ENCODE measurements around the gene APOL6. TPM values are rescaled to one million over a fixed set of nuclear protein-coding genes. Genes with fewer than 3 reads are reported as not detected.
"Not testable (repeated sequence)": the region's sequence is repeated elsewhere in the genome, so short reads cannot be mapped to it uniquely, and the experiment has no call there.

Gene APOL6
- total RNA-seq, 1 donor from 2014 or later, result 53.8 TPM

DNA sequence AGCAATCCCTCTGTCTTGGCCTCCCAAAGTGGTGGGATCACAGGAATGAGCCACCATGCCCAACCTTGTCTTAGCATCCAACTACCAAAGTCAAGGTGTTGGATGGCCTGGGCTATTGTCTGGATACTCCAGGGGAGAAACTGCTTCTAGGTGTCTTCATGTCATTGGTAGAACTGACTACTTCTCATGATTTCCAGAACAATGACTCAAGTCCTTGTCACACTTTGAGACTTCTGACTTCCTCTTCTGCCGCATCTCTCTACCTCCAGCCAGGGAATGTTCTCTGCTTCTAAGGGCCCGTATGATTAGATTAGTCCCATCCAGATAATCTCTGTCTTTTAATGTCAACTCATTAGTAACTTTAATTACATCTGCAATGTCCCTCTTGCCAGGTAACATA is 30.6 kb downstream of the APOL6 start:
- no peak overlapping the region for H3K4me3 ChIP-seq
- intact Hi-C loops (cut with DNase I), result no loop called here

DNA sequence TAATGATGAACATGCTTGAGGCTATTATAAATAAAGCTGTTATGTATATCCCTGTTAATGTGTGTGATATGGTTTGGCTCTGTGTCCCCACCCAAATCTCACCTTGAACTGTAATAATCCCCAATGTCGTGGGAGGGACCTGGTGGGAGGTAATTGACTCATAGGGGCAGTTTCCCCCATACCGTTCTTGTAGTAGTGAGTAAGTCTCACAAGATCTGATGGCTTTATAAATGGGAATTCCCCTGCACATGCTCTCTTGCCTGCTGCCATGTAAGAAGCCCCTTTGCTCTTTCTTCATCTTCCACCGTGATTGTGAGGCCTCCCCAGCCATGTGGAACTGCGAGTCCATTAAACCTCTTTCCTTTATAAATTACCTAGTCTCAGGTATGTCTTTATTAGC is 31.2 kb downstream of the APOL6 start:
- DNase-seq; intact Hi-C loops (cut with DNase I); H3K27me3 ChIP-seq (ENCODE audit: low read depth); H3K9me3 ChIP-seq; ATAC-seq; H3K36me3 ChIP-seq; H3K4me3 ChIP-seq; H3K4me1 ChIP-seq; H3K27ac ChIP-seq: not testable (repeated sequence)

More for the DNA sequence above, 30.6 kb downstream of the APOL6 start:
- Histone ChIP-seq H3K4me1 (no peaks in the 10 kb centered on the region), H3K27me3 (ENCODE audit: low read depth) (no peaks in the 10 kb centered on the region), H3K36me3 (no peaks in the 10 kb centered on the region), H3K27ac (no peak overlapping the region), H3K9me3 (no peaks in the 10 kb centered on the region)
- TF ChIP-seq, protein P1, sequence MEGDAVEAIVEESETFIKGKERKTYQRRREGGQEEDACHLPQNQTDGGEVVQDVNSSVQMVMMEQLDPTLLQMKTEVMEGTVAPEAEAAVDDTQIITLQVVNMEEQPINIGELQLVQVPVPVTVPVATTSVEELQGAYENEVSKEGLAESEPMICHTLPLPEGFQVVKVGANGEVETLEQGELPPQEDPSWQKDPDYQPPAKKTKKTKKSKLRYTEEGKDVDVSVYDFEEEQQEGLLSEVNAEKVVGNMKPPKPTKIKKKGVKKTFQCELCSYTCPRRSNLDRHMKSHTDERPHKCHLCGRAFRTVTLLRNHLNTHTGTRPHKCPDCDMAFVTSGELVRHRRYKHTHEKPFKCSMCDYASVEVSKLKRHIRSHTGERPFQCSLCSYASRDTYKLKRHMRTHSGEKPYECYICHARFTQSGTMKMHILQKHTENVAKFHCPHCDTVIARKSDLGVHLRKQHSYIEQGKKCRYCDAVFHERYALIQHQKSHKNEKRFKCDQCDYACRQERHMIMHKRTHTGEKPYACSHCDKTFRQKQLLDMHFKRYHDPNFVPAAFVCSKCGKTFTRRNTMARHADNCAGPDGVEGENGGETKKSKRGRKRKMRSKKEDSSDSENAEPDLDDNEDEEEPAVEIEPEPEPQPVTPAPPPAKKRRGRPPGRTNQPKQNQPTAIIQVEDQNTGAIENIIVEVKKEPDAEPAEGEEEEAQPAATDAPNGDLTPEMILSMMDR (IDR thresholded peaks at IDR 0.05), result no peak
- no peak for ATAC-seq
- no peak for DNase-seq

DNA sequence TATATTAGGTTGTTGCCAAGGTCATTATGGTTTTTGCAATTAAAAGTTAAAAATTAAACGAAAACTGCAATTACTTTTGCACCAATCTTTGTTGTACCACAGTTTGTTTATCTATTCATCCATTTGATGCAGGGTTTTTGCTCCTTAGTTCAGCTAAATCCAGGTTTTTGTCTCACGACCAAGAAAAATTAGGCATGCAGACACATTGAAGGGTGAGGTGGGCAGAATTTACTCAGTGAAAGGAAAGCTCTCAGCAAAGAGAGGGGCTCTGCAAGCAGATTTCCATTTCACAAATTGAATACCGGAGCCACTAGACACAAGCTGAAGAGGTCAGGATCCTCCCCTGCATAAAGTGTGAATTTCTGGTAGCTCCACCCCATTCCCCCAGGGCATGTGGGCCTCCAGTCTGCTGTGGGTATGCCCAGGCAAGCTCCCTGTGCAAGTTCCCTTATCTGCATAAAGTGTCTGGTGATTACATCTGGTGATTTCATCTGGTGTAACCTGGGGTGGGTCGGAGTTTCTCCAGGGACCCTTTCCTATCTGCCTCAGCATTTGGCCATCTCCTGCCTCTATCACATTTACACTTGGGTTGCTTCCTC is 33.3 kb downstream of the APOL6 start:
- no peaks in the 10 kb centered on the region for H3K9me3 ChIP-seq
- H3K4me3 ChIP-seq, result no peak overlapping the region
- H3K36me3 ChIP-seq, result no peaks in the 10 kb centered on the region
- H3K27ac ChIP-seq, result no peak overlapping the region
- TF ChIP-seq, protein P1 (IDR thresholded peaks at IDR 0.05), result no peak
- ATAC-seq (no peak), DNase-seq (no peak)
- intact Hi-C loops (cut with DNase I), result no loop called here
- no peaks in the 10 kb centered on the region for H3K27me3 ChIP-seq (ENCODE audit: low read depth)
- H3K4me1 ChIP-seq, result no peaks in the 10 kb centered on the region

DNA sequence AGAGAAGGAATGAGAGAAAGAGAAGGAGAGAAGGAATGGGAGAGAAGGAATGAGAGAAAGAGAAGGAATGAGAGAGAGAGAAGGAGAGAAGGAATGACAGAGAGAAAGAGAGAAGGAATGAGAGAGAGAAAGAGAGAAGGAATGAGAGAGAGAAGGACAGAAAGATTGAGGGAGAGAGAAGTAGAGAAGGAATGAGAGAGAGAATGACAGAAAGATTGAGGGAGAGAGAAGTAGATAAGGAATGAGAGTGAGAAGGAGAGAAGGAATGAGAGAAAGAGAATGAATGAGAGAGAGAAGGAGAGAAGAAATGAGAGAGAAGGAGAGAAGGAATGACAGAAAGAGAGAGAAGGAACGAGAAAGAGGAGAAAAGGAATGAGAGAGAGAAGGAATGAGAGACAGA is 35.3 kb downstream of the APOL6 start:
- no peaks in the 10 kb centered on the region for H3K27me3 ChIP-seq (ENCODE audit: low read depth)
- no peaks in the 10 kb centered on the region for H3K9me3 ChIP-seq
- TF ChIP-seq, protein P1 (IDR thresholded peaks at IDR 0.05), result no peak
- DNase-seq, result no peak
- H3K36me3 ChIP-seq, result no peaks in the 10 kb centered on the region
- no peak for ATAC-seq
- H3K27ac ChIP-seq, result no peak overlapping the region
- intact Hi-C loops (cut with DNase I), result no loop called here
- no peak overlapping the region for H3K4me3 ChIP-seq
- H3K4me1 ChIP-seq, result no peaks in the 10 kb centered on the region

DNA sequence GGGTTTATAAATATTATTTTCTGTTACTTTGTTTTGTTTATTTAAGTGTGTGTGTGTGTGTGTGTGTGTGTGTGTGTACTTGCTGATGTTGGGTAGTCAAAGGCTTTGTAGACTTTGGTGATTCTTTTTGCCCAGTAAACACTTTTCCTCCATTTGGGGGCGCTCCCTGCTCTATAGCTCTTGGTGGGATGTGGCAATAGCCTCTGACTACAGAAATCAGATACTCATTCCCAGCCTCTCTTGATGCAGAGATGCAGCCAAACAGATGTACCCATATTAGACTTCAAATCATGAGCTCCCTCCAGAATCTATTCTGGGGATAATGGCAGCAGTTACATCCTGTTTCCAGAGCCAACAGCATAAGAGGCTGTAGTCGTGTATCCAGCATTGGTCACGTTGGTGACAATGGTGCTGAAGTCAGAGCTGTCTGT is 36.0 kb downstream of the APOL6 start:
- Histone ChIP-seq H3K4me1 (no peaks in the 10 kb centered on the region), H3K27me3 (ENCODE audit: low read depth) (no peaks in the 10 kb centered on the region), H3K27ac (no peak overlapping the region), H3K36me3 (no peaks in the 10 kb centered on the region), H3K4me3 (no peak overlapping the region), H3K9me3 (no peaks in the 10 kb centered on the region)
- ATAC-seq, result no peak
- intact Hi-C loops (cut with DNase I), result no loop called here
- no peak for DNase-seq
- TF ChIP-seq, protein P1 (IDR thresholded peaks at IDR 0.05), result no peak

DNA sequence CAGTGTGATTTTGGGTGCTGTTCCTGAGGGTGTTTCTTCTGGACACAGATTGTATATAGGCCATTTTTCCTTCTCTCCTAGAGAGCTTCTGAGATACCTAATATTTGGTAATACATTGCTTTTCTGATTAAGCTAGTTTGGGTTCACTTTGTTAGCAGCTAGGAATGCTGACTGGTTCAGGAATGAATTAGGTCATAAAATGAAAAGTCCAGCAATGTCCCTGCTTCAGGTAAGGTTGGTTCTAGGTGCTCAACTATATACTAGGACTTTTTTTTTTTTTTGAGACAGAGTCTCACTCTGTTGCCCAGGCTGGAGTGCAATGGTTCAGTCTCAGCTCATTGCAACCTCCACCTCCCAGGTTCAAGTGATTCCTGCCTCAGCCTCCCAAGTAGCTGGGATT is 36.5 kb downstream of the APOL6 start:
- H3K4me1 ChIP-seq, result no peaks in the 10 kb centered on the region
- TF ChIP-seq, protein P1 (IDR thresholded peaks at IDR 0.05), result no peak
- no peaks in the 10 kb centered on the region for H3K27me3 ChIP-seq (ENCODE audit: low read depth)
- no peak for DNase-seq
- H3K4me3 ChIP-seq, result no peak overlapping the region
- intact Hi-C loops (cut with DNase I), result no loop called here
- H3K36me3 ChIP-seq, result no peaks in the 10 kb centered on the region
- H3K27ac ChIP-seq, result no peak overlapping the region
- ATAC-seq, result no peak
- H3K9me3 ChIP-seq, result no peaks in the 10 kb centered on the region

Measured in lower lobe of right lung (tissue), 2 donors.